ENCODE results near the gene PARD3B.

GRCh38 chr2:204715361-204715760, 170.1 kb downstream of the PARD3B start:
- TF ChIP-seq CTCF (IDR thresholded peaks at IDR 0.05; ENCODE audit: borderline replicate concordance, extremely low read depth, low read length, poor library complexity, severe bottlenecking): no peak
- no peak for TF ChIP-seq EZH2 (IDR thresholded peaks at IDR 0.05; ENCODE audit: borderline replicate concordance, low read depth, low read length, severe bottlenecking)

Measured in DND-41 (cell line).